IMR-90 (cell line): ENCODE measurements around the gene MRPS21. TPM values are rescaled to one million over a fixed set of nuclear protein-coding genes. Genes with fewer than 3 reads are reported as not detected.

Experiments
- ATAC-seq: fragments of 200-7000 bp; cut with Tn5 transposase; 2 replicates; pipeline ENCODE4 v1.9.1; 2020; ENCODE audit warnings: low read depth, mild to moderate bottlenecking, moderate library complexity
- BruUV-seq: library from RNA; stranded (reverse); fragments of 400-500 nt; replicated peaks from 2 replicates; lab custom pipeline; 2021; lab: Mats Ljungman, UMichigan
- CTCF ChIA-PET: fragments of 300-600 bp; formaldehyde crosslinking; extraction: SDS; loops from one replicate; lab custom pipeline; 2021; ENCODE audit warnings: antibody characterized with exemption; lab: Yijun Ruan, JAX
- POLR2A ChIA-PET: fragments of 300-600 bp; sonication (Branson Sonifier 250); formaldehyde crosslinking; loops from one replicate; lab custom pipeline; 2022; ENCODE audit warnings: antibody characterized with exemption; ENCODE audit not compliant: unreplicated experiment; lab: Charles Lee
- DNase-seq: peaks from one replicate; pipeline ENCODE4 v3.0.0; 2013
- H2AFZ ChIP-seq: replicated peaks from 2 replicates; pipeline ENCODE3; 2013; ENCODE audit warnings: low read length, mild to moderate bottlenecking; ENCODE audit not compliant: poor library complexity
- H2AK5ac ChIP-seq: 2 replicates; pipeline ENCODE4 v1.6.1; 2013; ENCODE audit warnings: low read depth, low read length, inconsistent platforms
- H2AK9ac ChIP-seq: replicated peaks from 2 replicates; pipeline ENCODE3; 2013; ENCODE audit warnings: mild to moderate bottlenecking, low read depth, low read length, moderate library complexity; ENCODE audit not compliant: poor library complexity
- H2BK120ac ChIP-seq: 2 replicates; pipeline ENCODE4 v1.6.1; 2013; ENCODE audit warnings: low read depth, low read length, inconsistent platforms
- H2BK15ac ChIP-seq: 3 replicates; pipeline ENCODE4 v1.6.1; 2013; ENCODE audit warnings: low read depth, low read length, inconsistent platforms
- H2BK20ac ChIP-seq: 2 replicates; pipeline ENCODE4 v1.6.1; 2013; ENCODE audit warnings: low read depth, mild to moderate bottlenecking, inconsistent platforms, low read length, moderate library complexity
- H2BK5ac ChIP-seq: 2 replicates; pipeline ENCODE4 v1.6.1; 2013; ENCODE audit warnings: mild to moderate bottlenecking, low read depth, low read length, inconsistent platforms; ENCODE audit not compliant: poor library complexity, severe bottlenecking
- H3K14ac ChIP-seq: replicated peaks from 2 replicates; pipeline ENCODE4 v1.6.1; 2013; ENCODE audit warnings: low read depth, low read length, inconsistent platforms
- H3K18ac ChIP-seq: 2 replicates; pipeline ENCODE4 v1.6.1; 2013; ENCODE audit warnings: low read depth, low read length, control low read depth
- H3K23ac ChIP-seq: 2 replicates; pipeline ENCODE4 v1.6.1; 2013; ENCODE audit warnings: low read depth, low read length, inconsistent platforms
- H3K27ac ChIP-seq: 2 replicates; pipeline ENCODE4 v1.5.1; 2013; ENCODE audit warnings: mild to moderate bottlenecking, control low read depth, low read length; ENCODE audit not compliant: insufficient read depth
- H3K27me3 ChIP-seq: 2 replicates; pipeline ENCODE4 v1.6.1; 2013; ENCODE audit warnings: low read length; ENCODE audit not compliant: control insufficient read depth, insufficient read depth
- H3K36me3 ChIP-seq: 2 replicates; pipeline ENCODE4 v1.6.1; 2013; ENCODE audit warnings: low read length, mixed read lengths; ENCODE audit not compliant: control insufficient read depth, insufficient read depth
- H3K4ac ChIP-seq: 2 replicates; pipeline ENCODE4 v1.6.1; 2013; ENCODE audit warnings: low read depth, low read length, inconsistent platforms
- H3K4me1 ChIP-seq: 2 replicates; pipeline ENCODE4 v1.6.1; 2013; ENCODE audit warnings: low read length, mixed read lengths; ENCODE audit not compliant: control insufficient read depth, insufficient read depth
- H3K4me2 ChIP-seq: 2 replicates; pipeline ENCODE4 v1.6.1; 2013; ENCODE audit warnings: low read depth, mild to moderate bottlenecking, control low read depth, low read length, moderate library complexity
- H3K4me3 ChIP-seq: 2 replicates; pipeline ENCODE4 v1.5.1; 2013; ENCODE audit warnings: low read depth, mild to moderate bottlenecking, control low read depth, low read length, moderate library complexity; ENCODE audit not compliant: insufficient read depth
- H3K56ac ChIP-seq: 2 replicates; pipeline ENCODE4 v1.6.1; 2013; ENCODE audit warnings: low read length, inconsistent platforms; ENCODE audit not compliant: insufficient read depth; ENCODE audit errors: extremely low read depth
- H3K79me1 ChIP-seq, 2 experiments: 2 replicates each; pipeline ENCODE4 v1.6.1; 2013; ENCODE audit warnings: low read length in 2 of 2, inconsistent platforms in 1 of 2, low read depth in 1 of 2
- H3K9ac ChIP-seq: 2 replicates; pipeline ENCODE4 v1.6.1; 2013; ENCODE audit warnings: low read depth, low read length, control low read depth
- H3K9me1 ChIP-seq: 2 replicates; pipeline ENCODE4 v1.6.1; 2013; ENCODE audit warnings: low read length, inconsistent platforms; ENCODE audit not compliant: insufficient read depth
- H3K9me3 ChIP-seq: 2 replicates; pipeline ENCODE4 v1.6.1; 2013; ENCODE audit warnings: low read length; ENCODE audit not compliant: control insufficient read depth, insufficient read depth
- H4K20me1 ChIP-seq: 2 replicates; pipeline ENCODE4 v1.6.1; 2013; ENCODE audit warnings: low read length, inconsistent platforms; ENCODE audit not compliant: insufficient read depth
- H4K5ac ChIP-seq: 2 replicates; pipeline ENCODE4 v1.6.1; 2013; ENCODE audit warnings: mild to moderate bottlenecking, low read depth, low read length, control low read depth
- H4K8ac ChIP-seq, 2 experiments: 2 replicates each; pipeline ENCODE4 v1.6.1; 2013; ENCODE audit warnings: low read depth in 2 of 2, low read length in 2 of 2, control low read depth in 1 of 2, inconsistent platforms in 1 of 2
- H4K91ac ChIP-seq: 2 replicates; pipeline ENCODE4 v1.6.1; 2013; ENCODE audit warnings: low read depth, low read length, inconsistent platforms; ENCODE audit not compliant: insufficient read depth
- CEBPB ChIP-seq: IDR thresholded peaks from 2 replicates; pipeline ENCODE4 v1.6.1; 2012; ENCODE audit warnings: low read depth, low read length, improper control_type of control experiment
- CHD1 ChIP-seq: IDR thresholded peaks from 2 replicates; pipeline ENCODE4 v1.6.1; 2012; ENCODE audit warnings: low read depth, low read length, improper control_type of control experiment
- FOS ChIP-seq: fragments of 150-350 bp; IDR thresholded peaks from 2 replicates; pipeline ENCODE4 v1.6.1; 2016; ENCODE audit warnings: low read depth, low read length
- MAZ ChIP-seq: IDR thresholded peaks from 2 replicates; pipeline ENCODE4 v1.6.1; 2012; ENCODE audit warnings: low read depth, mild to moderate bottlenecking, low read length, improper control_type of control experiment, moderate library complexity, borderline replicate concordance
- POLR2A ChIP-seq: IDR thresholded peaks from 2 replicates; pipeline ENCODE4 v1.6.1; 2012; ENCODE audit warnings: mild to moderate bottlenecking, low read depth, low read length
- RAD21 ChIP-seq: IDR thresholded peaks from 2 replicates; pipeline ENCODE4 v1.6.1; 2012; ENCODE audit warnings: low read length, improper control_type of control experiment
- RCOR1 ChIP-seq: IDR thresholded peaks from 2 replicates; pipeline ENCODE4 v1.6.1; 2012; ENCODE audit warnings: mild to moderate bottlenecking, low read length, improper control_type of control experiment; ENCODE audit not compliant: insufficient replicate concordance
- RFX5 ChIP-seq: IDR thresholded peaks from 2 replicates; pipeline ENCODE4 v1.8.0; 2012; ENCODE audit warnings: low read depth, mild to moderate bottlenecking, low read length, moderate library complexity
- SMC3 ChIP-seq: fragments of 150-350 bp; IDR thresholded peaks from 2 replicates; pipeline ENCODE4 v1.6.1; 2016; ENCODE audit warnings: low read depth, mild to moderate bottlenecking, antibody characterized with exemption, low read length, moderate library complexity
- WGBS, 2 experiments: methylation state at CpG; one replicate each; pipeline versions ENCODE4 v1.1.5 to v1.1.7; 2013; ENCODE audit warnings: missing lambda C conversion rate in 2 of 2; ENCODE audit not compliant: insufficient read length in 1 of 2; ENCODE audit errors: extremely low coverage in 2 of 2; 5-methylcytosine and 5-hydroxymethylcytosine counted together
- dilution Hi-C: fragments of 300-500 bp; cut with HindIII; formaldehyde crosslinking; loops from one replicate; pipeline ENCODE4 v1.14.3; 2018; ENCODE audit warnings: low sequenced_read_pairs; ENCODE audit not compliant: unreplicated experiment
- in situ Hi-C: fragments of 300-500 bp; cut with MboI; formaldehyde crosslinking; loops from 3 replicates; pipeline ENCODE4 v1.14.3; 2019; ENCODE audit warnings: low sequenced_read_pairs, inconsistent platforms, mixed read lengths
- intact Hi-C: fragments of 100-400 bp; cut with micrococcal nuclease; formaldehyde crosslinking; loops from 2 replicates; pipeline ENCODE4 v1.10.0; 2022
- polyA plus RNA-seq, 3 experiments: library from polyadenylated mRNA; depleted of rRNA; stranded (reverse); fragments of >200 nt; gene quantifications; 2 replicates each; pipeline ENCODE4 v1.2.3, GENCODE V29; 2012; ENCODE audit warnings: low replicate concordance in 1 of 3
- total RNA-seq: library from RNA; depleted of rRNA; stranded (reverse); fragments of >200 nt; gene quantifications from 2 replicates; pipeline ENCODE4 v1.2.3, GENCODE V29; 2012
- TF ChIP-seq, protein P1 (sequence below): conservative IDR thresholded peaks from 2 replicates; pipeline ENCODE4 v1.5.1; 2012; ENCODE audit warnings: mild to moderate bottlenecking, low read depth, low read length, improper control_type of control experiment
- TF ChIP-seq, protein P2 (sequence below): fragments of 150-350 bp; IDR thresholded peaks from 2 replicates; pipeline ENCODE4 v1.6.1; 2016; ENCODE audit warnings: low read depth, mild to moderate bottlenecking, low read length, moderate library complexity, borderline replicate concordance
- TF ChIP-seq, protein P3 (sequence below): fragments of 150-350 bp; IDR thresholded peaks from 2 replicates; pipeline ENCODE4 v1.6.1; 2017; ENCODE audit warnings: mild to moderate bottlenecking, antibody characterized with exemption, low read length, low read depth

The MRPS21 gene
- total and polyA plus RNA-seq, 2 of the 4 experiments (the other 2 are of a cell fraction) = 52.3 to 74.6 TPM

DNA sequence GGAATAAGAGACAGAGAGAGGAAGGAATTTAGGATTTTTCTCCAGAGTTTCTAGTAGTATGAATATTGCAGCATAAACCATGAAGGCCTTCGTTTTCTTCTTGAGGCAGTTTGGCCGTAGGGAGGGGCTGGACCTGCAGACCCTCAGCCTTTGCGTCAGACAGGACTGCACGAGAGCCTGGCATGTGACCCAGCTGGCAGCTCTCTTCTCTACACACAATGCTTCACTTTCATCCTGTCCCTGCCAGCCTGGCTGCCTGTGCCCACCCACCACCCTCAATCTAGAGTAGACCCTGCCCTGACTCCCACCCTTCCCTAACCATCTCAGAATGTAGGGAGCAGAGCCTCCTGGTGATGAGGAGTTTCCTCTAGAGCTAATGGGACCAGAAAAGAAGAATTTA is 34.4 kb upstream of the MRPS21 start:
- in situ Hi-C loops = no loop called here

More for the DNA sequence above, 34.4 kb upstream of the MRPS21 start:
- dilution Hi-C loops = no loop called here
- Histone ChIP-seq H2BK5ac (no peak overlapping the region), H3K36me3 (no peaks in the 10 kb centered on the region), H3K18ac (no peak overlapping the region; the same call in 1 of the 2 replicates), H4K5ac (no peak overlapping the region; the same call in 1 of the 2 replicates), H3K4me3 (no peak overlapping the region), H2AK5ac (no peak overlapping the region), H4K91ac (no peak overlapping the region), H3K4ac (no peak overlapping the region), H3K9me1 (peaks cover 3% of the 10 kb centered on the region; the same call in 1 of the 2 replicates), H3K14ac (no peak overlapping the region), H2AFZ (no peak overlapping the region), H3K27ac (no peak overlapping the region), H2BK120ac (no peak overlapping the region), H3K23ac (no peak overlapping the region), H2BK20ac (no peak overlapping the region), H4K8ac (no peak overlapping the region), H3K79me1 (no peaks in the 10 kb centered on the region), H2AK9ac (no peak overlapping the region), H3K27me3 (no peaks in the 10 kb centered on the region), H3K4me2 (no peak overlapping the region), H3K4me1 (peaks cover 24% of the 10 kb centered on the region), H4K20me1 (no peaks in the 10 kb centered on the region), H3K9me3 (no peaks in the 10 kb centered on the region), H3K56ac (no peak overlapping the region), H3K9ac (no peak overlapping the region), H2BK15ac (no peak overlapping the region)
- 49% methylated on average over 4 of the region's 4 CpGs; no CpG with 5 or more reads in 1 of the 2 experiments for WGBS, 2 experiments
- intact Hi-C loops = loop anchor here (5.0 kb wide), 1 partner anchor 303 kb away; no protein-coding TSS in a partner anchor
- ChIA-PET CTCF (no interaction called here), POLR2A (no interaction called here)
- ATAC-seq (no peak), DNase-seq (no peak)
- no TSS peak for BruUV-seq
- TF ChIP-seq CHD1 (no peak), MAZ (no peak), CEBPB (no peak), RFX5 (no peak), POLR2A (no peak), RAD21 (no peak), RCOR1 (no peak), FOS (no peak), SMC3 (no peak)
- TF ChIP-seq, protein P1, sequence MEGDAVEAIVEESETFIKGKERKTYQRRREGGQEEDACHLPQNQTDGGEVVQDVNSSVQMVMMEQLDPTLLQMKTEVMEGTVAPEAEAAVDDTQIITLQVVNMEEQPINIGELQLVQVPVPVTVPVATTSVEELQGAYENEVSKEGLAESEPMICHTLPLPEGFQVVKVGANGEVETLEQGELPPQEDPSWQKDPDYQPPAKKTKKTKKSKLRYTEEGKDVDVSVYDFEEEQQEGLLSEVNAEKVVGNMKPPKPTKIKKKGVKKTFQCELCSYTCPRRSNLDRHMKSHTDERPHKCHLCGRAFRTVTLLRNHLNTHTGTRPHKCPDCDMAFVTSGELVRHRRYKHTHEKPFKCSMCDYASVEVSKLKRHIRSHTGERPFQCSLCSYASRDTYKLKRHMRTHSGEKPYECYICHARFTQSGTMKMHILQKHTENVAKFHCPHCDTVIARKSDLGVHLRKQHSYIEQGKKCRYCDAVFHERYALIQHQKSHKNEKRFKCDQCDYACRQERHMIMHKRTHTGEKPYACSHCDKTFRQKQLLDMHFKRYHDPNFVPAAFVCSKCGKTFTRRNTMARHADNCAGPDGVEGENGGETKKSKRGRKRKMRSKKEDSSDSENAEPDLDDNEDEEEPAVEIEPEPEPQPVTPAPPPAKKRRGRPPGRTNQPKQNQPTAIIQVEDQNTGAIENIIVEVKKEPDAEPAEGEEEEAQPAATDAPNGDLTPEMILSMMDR = no peak
- TF ChIP-seq, protein P2, sequence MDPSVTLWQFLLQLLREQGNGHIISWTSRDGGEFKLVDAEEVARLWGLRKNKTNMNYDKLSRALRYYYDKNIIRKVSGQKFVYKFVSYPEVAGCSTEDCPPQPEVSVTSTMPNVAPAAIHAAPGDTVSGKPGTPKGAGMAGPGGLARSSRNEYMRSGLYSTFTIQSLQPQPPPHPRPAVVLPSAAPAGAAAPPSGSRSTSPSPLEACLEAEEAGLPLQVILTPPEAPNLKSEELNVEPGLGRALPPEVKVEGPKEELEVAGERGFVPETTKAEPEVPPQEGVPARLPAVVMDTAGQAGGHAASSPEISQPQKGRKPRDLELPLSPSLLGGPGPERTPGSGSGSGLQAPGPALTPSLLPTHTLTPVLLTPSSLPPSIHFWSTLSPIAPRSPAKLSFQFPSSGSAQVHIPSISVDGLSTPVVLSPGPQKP = no peak
- TF ChIP-seq, protein P3, sequence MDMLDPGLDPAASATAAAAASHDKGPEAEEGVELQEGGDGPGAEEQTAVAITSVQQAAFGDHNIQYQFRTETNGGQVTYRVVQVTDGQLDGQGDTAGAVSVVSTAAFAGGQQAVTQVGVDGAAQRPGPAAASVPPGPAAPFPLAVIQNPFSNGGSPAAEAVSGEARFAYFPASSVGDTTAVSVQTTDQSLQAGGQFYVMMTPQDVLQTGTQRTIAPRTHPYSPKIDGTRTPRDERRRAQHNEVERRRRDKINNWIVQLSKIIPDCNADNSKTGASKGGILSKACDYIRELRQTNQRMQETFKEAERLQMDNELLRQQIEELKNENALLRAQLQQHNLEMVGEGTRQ = no peak
